Stimulated activated CD8-positive, alpha-beta memory T cell treated with anti-CD3 and anti-CD28 coated beads, Interleukin-12 subunit alpha, Interleukin-12 subunit beta, amount 100 ng/mL, for 1 hour (primary cell): Measurements from ENCODE around the gene ADARB1.

Experiments used
- DNase-seq: peaks from one replicate; pipeline ENCODE4 v3.0.0-alpha.2; 2020; ENCODE audit warnings: low read depth

Gene ADARB1

DNA sequence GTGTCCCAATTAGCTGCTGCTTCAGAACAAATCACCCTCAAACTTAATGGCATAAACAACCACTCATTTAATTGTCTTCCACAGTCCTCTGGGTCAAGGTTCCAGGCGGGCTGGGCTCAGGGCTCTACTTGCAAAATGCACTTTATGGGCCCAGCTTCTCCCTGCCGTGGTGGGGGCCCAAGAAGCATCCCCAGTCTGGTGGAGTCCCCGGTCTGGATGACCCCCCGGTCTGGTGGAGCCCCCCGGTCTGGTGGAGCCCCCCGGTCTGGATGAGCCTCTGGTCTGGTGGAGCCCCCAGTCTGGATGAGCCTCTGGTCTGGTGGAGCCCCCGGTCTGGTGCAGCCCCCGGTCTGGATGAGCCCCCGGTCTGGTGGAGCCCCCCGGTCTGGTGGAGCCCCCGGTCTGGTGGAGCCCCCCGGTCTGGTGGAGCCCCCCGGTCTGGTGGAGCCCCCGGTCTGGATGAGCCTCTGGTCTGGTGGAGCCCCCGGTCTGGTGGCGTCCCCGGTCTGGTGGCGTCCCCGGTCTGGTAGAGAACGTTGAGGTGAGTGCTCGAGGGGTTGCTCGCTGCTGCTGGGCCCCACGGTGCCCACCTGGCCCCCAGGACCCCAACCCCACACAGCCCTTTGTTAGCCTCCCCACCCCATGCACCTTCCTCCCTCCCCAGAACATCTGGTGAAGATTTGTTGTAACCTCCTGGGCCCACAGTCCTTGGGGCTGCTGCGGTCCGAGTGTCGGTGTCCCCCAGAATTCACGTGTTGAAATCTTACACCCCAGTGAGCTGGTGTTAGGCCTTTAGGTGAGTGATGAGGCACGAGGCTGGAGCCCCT lies 179.5 kb downstream of the ADARB1 start:
- DNase-seq = no peak

DNA sequence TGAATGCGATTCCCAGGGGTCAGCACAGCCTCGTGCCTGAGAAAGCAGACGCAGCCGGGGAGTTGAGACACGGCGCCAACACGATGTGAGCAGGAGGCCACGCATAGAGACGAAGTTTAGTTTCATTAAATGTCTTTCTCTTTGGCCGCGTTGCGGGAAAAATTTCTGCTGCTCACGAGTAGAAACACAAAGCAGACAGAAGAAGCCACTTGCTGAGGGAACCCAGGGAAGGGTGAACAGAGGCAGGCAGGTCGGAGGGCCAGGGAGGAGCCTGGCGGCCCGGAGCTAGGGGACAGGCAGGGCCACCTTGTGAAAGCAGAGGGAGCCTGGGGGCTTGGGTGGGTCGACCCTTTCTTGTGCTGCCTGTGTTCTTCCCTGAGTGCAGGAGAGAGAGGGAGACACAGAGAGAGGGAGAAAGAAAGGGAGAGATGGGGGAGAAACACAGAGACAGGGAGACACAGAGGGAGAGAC lies 180.1 kb downstream of the ADARB1 start:
- no peak for DNase-seq

DNA sequence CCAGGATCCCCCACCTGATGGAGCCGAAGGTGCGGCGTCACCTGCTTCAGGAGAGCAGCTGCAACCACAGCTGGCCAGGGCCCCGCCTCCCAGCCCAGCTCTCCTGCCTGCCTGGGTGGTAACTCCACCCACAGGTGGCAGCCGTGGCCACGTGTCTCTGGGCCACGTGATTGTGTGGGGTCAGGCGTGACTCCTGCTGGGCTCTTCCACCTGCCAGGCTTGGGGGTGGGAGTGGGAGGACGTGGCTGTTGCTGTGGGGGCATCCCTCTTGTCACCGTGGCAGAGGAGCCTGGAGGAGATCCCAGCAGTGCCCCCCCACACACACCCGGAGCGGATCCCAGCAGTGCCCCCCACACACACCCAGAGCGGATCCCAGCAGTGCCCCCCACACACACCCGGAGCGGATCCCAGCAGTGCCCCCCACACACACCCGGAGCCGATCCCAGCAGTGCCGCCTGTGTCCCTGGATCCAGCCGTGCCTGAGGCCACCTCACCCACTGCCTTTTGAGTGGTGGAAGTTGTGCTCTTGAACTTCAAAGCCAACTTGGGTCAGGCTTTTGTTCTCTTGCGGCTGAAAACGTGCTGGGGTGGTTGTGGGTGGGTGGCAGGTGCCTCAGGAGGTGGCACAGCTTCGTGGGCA lies 181.1 kb downstream of the ADARB1 start:
- DNase-seq = no peak

DNA sequence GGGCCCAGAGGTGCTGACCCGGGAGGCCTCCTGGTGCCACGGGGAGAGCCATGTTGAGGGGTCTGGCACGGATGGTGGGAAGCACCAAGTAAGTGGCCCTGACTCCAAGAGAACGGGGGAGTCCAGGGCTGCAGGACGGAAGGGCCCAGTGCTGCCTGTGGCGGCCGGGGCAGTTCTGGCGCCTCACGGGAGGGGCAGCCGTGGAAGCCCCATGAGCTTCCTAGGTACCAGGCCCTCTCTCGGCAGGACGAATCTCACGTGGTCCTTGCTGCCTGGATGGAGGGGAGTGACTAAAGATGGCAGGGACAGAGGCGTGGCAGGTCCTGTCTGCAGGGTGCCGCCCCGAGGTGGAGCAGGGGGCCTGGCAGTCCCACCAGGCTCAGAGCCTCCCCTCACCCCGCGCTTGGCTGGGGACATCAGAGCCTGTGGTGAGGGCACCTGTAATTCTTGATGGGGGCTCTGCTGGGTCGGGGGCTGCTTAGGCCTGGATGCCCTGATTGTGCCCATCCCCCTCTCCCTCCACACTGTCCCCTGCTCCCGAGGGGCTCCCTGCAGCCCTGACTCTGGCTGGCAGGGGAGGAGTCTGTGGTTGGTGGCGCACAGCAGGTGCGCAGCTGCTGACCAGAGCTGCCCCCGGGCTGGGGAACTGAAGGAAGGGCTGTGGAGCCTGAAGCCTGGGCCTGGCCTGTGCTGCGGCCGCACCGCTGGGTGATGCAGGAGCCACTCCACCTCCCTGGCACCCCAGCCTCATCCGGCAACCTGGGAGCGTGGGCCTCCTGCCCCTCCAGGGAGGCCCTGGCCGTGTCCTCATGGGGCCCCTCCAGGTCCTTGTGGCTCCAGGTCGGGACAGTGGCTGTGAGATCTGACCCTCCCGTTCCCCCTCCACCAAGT lies 181.9 kb downstream of the ADARB1 start:
- no peak for DNase-seq

DNA sequence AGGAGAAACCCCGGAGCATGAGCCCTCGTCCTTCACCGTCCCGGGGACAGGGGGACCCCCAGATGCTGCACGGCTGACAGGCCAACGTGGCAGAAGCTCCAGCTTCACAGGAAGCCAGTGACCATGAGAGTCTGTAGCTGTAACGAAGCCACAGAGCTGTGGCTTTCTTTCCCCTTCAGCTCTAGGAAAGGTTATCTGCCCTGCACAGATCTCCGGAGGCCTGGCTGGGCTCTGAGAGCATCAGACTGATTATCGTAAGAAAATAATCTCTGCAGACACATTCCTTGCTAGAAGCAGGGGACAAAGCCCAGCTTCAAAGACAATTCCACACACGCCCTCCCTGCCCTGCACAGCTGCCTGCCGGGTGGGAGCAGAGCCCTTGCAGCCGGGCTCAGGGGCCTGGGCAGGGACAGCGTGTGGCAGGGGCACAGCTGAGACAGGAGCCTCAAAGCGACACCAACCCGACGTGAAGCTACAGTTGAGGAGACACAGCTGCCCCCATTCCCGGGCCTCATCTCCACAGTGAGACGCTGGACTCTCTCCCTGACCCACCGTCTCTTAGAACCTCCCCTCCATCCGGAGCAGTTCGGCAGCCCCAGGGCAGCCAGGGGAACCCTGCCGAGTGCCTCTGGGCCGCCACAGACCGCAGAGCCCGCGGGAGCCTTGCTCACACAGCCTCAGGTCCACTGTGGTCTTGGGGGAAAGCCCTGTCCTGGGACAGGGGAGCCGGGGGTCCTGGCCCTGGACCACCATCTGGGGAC lies 182.7 kb downstream of the ADARB1 start:
- DNase-seq = no peak

DNA sequence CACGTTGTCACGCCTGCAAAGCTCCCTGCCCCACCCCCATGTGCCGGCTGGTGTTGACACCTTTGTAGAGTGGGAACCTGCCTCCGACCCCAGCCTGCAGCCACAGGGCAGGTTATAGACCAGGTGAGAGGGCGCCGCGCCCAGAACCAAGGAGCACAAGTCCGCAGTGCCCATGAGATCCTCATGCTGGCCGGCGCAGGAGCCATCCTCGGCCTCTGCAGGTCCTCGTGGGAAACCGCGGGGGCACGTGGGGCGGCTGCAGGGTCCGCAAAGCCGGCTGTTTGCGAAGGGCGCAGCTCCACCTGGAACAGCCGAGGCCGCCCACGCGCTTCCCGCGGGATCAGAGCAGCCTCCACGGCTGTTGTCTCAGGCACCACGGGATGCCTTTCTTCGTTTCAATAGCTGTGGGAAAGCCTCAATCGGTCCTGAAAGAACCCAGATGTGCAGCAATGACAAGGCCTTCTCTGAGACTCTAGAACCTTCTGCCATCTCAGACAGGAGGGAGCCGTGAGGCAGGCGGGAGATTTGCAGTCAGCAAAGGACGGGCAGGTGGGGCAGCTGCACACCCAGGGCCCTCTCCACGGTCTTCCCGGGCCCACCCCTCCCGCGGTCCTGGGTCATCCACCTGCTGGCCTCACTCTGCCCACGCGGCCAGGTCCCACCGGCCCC lies 183.4 kb downstream of the ADARB1 start:
- no peak for DNase-seq

DNA sequence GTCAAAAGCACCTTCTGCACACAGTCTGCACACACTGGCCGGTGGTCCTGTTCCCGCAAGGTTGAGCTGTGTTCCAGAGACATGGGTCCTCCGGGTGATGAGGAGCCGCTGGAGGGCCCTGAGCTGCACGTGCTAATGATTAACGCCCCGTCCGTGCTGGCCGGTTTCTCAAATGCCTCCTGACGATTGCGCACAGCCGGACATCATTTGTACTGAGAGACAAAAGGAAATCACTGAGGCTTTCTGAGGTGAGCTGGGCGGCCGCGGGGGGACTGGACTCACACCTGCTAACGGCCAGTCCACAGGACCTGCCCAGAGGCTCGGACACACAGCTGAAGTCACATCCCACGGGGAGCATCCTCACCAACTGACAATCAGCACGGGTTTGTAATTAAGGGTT lies 184.1 kb downstream of the ADARB1 start:
- no peak for DNase-seq

DNA sequence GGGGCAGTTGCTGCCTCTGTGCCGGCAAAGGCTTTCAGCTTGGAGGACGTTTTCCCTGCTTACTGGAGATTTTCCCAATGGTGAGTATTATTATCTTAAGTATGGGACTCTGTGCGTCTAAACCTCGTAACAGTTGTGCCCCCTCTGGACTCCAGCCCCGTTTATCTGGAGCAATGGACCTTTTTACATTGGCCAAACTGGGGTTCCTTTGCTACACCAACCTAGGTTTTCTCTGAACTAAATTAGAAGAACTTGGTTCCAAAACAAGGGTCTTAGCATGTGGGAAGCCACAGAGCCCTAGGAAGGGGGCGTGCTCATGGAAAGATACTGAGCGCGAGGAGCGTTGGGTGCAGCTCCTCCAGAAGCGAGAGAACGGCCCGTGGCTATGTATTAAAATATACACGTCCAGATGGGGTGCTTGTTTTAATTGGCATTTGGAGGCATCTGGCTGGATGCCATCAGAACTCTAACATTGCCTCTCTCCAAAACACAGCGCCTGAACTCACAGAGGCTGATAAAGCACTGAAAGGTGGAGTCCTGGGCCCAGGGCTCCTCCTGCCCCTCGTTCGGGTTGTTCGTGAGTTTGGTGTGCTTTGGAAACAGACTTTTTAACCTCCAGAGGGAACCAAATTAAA lies 184.9 kb downstream of the ADARB1 start:
- DNase-seq = no peak

DNA sequence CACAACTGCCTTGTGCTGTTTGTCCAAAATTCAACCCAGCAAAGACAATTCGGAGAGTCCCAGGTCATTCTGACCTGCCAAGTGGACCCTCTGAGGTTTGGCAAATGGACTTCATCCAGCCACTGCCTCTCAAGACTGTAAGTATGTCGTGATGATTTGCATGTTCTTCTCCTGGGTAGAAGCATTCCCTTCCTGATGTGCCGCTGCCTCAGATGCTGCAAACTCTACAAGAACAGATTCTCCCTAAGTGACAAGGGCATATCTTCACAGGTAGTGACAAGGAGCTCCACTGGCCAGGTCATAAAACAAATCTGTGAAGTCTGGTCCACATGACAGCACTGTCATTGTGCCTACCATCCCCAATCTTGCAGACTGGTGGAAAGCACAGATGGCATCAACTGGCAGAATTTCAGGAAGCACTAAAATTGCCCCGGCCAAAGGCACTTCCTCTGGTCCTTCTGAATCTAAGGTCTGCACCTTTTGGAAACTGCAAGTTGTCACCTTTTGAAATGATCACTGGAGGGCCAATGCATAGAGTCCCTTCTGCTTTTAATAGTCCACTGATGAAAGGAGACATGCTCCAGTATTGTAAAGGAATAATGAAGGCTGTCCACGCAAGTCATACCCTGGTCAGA lies 185.9 kb downstream of the ADARB1 start:
- DNase-seq = no peak

DNA sequence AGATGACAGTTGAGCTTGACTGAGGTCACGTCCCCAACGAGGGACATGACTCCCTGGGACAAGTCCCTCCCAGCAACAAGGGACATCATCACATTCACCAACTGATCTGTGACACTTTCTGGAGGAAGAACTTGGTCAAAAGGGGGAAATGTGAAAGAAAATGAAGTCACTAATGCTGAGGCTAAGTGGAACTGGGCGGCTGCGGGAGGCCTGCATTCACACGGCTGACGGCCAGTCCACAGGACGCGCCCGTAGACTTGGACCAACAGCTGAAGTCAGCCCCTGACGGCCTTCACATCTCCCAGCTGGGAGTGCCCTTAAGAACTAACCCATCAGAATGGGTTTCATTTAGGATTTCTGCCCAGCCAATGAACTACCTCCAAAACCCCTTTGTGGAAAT lies 186.7 kb downstream of the ADARB1 start:
- no peak for DNase-seq

DNA sequence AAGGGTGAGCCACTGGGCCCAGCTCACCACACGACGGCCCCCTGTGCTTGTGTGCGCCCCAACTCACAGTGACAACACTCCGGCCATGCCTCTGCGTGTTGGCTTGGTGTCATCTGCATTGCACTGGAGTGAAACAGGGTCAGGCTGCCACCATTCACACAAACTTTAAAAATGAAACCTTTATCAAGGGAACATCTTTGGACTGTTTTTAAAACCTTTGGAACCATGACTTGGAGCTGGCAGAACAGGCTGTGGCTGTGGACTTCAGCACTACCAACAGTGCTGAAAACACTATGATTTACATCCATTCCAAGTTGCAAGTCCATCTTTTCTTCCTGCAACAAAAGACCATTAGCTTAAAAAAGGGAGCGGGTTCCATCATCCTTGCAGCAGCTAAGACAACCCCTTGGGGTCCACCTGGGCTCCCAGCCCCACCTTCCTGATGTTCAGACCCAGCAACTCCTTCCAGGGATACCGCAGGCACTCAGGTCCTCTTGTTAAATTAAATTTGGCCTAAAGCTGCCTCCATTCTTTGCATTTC lies 187.7 kb downstream of the ADARB1 start:
- DNase-seq = no peak

DNA sequence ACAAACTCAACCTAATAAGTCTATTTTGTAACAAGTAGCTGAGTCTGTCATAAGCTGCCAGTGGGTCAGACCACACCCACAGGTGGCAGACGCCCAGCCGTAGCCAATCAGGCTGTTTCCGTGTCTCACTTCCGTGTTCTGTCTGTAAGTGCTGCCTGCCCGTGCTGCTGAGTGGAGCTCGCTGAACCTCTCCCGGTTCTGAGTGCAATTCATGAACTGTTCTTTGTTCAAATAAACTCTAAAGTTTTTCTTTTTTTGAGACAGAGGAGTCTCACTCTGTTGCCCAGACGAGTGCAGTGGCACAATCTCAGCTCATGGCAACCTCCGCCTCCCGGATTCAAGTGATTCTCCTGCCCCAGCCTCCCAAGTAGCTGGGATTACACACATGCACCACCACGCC lies 188.2 kb downstream of the ADARB1 start:
- DNase-seq = no peak

DNA sequence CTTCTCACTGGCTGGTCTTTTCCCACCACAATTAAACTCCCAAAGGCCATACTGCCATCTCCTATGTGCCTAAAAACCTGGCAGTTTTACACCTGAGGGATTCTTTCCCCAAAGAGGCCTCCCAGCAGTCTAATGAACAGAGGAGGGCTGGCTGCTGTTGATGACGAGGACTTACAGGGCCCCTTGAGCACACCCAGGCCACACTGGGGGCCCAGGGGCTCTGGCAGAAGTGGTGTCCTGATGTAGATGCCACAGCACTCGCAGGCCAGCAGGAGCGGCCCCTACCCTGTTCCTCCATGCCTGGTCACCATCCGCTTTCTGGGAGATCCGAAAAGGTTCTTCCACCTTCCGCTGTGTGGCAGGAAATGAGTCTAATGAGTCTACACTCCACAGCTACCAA lies 189.2 kb downstream of the ADARB1 start:
- no peak for DNase-seq

DNA sequence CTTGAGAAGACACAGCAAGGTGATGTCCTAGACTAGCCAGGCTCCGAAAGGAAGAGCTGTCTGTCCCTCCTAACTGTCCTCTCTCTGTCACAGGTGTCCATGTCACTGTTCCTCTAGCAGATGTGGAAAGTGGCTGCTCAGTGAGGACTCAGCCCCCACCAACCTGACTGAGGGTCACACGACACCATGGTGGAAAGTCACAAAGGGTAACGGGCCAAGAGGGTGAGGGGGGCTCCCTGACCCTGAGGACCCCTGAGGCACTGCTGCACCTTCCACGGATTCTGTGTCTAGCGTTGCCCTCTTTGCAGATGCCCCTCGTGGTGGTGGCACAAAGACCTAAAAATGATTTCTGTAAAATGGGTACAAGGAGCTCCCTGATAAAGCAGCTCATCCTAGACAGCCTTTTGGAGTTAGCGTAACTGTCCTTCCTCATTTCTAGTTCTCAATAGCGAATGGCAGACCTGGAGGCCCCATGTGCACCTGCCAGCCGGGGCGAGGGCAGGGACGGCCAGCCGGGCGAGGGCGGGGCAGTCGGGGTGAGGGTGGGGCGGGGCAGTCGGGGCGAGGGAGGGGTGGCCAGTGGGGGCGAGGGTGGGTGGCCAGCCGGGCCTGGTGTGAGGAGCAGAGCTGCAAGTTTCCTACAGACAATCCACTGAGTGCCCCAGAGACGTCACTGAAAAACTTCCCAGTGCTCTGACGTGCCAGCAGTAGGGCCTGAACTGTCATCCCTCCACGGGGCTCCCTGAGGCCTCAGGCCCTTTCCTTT lies 189.9 kb downstream of the ADARB1 start:
- DNase-seq = no peak

DNA sequence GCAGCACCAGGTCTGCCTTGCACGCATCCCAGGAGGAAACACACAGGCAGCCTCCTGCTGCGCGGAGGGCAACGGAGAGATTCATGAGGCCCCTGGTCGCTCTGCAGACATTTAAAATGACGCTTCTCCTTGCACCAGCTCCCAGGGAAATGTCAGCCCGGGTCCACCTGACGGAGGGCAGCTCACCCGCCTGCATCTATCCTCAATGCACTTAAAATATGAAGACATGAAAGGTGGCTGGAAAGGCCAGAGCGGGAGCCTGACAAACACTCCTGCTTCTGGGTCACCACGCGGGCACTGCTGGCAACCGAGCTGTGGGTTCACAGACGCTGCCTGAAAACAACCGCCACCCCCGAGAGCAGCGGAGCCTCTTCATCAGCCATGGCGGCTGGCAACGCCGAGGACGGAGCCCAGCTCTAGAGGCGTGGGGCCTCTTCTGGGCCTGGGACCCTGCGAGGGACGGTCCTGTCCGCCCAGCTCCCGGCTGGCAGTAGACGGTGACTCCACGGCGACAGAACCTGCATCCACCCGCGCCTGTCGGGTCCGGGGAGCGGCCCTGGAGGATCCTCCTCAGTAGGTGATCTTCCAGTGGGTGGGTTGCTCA lies 190.6 kb downstream of the ADARB1 start:
- DNase-seq = no peak

DNA sequence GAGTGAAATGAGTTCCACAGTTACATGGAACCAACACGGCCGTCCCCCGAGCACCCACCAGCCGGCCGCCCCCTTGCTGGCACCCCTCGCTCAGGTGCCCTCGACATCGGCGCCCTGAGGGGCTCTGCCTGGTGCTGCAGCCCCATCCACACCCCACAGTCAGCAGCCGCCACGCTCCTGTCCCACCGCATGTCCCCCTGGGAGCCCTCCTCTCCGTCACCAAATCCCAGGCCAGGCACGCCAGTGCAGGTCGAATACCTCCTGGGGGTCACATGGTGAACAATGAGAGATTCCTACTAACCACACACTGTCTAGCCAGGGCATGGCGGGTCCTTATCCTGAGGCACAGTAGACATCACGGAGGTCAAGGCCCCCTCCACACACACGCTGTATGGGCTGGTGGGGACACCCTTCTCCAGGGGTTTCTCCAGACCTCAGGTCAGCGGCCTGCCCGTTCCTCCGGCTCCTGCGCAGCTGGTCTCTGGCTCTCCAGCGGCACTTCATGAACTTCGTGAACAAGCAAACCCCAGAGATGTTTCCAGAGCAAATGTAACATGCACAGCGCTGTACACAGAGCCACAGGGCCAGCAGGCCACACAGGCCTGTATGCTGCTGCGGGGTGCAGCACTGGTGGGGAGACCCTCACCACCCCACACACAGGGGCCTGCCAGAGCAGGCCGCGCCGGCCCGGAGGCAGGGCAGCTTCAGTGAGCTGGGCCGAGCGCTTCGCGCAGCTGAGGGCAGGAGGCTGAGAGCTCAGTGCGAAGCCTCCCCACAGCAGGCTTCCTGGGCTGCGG lies 191.5 kb downstream of the ADARB1 start:
- DNase-seq = no peak

DNA sequence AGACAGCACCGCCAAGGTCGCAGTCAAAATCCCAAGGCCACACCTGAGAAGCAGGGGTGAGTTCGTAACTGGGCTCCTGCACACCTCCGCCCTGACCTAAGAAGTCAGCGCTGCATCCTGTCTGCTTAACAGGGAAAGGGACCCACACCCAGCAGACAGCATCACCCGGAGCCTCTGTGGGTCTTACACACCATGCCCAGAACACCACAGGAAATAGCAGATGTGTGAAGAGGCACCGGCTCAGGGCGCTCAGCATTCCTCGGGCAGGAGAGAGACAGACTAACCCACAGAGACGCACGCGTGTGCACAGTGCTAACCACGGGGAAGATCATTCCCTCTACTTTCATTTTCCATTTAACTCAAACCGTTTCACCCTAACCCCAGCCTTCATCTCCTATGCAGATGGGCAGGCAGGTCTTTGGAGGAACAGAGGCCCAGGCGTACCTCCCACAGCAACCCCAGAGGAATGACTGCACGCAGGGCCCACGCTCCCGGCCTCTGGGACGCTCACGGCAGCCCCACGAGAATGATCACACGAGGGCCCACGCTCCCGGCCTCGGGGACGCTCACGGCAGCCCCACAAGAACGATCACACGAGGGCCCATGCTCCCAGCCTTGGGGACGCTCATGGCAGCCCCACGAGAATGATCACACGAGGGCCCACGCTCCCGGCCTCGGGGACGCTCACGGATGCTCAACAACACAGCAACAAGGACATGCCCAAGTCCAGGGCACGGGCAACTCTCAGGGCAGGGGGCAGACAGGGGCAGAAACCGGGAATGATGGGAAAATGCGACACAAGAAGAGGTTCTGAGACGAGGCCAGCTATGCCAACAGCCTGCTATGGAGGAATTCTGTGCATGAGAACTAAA lies 192.4 kb downstream of the ADARB1 start:
- DNase-seq = no peak
